Endothelial cell of umbilical vein (primary cell): ENCODE results near the gene RORB. TPM values are rescaled to one million over a fixed set of nuclear protein-coding genes. Genes with fewer than 3 reads are reported as not detected.

Source experiments
- BruUV-seq: library from RNA; stranded (reverse); fragments of 400-500 nt; replicated peaks from 2 replicates; lab custom pipeline; 2021; lab: Mats Ljungman, UMichigan
- CTCF ChIA-PET: fragments of 300-600, 350-600 bp; sonication (Branson Sonifier 250); formaldehyde crosslinking; loops from one replicate; lab custom pipeline; 2021; ENCODE audit warnings: antibody characterized with exemption, inconsistent platforms; lab: Charles Lee
- POLR2A ChIA-PET: fragments of 300-600, 350-600 bp; sonication (Branson Sonifier 250); formaldehyde crosslinking; loops from one replicate; lab custom pipeline; 2021; ENCODE audit warnings: antibody characterized with exemption, inconsistent platforms; lab: Charles Lee
- DNase-seq: peaks from one replicate; pipeline ENCODE4 v3.0.0-alpha.2; 2011; ENCODE audit warnings: low read depth, low spot score
- FAIRE-seq: peaks from 2 replicates; lab custom pipeline; 2011; peaks lifted over from hg19 to GRCh38; lab: Jason Lieb, UNC
- H2AFZ ChIP-seq: 2 replicates; pipeline ENCODE4 v1.6.0; 2012; ENCODE audit warnings: low read depth, low read length, control low read depth, inconsistent platforms
- H3K27ac ChIP-seq: 2 replicates; pipeline ENCODE4 v1.5.1; 2011; ENCODE audit warnings: low read depth, mild to moderate bottlenecking, control low read depth, low read length, moderate library complexity; ENCODE audit not compliant: insufficient read depth
- H3K27me3 ChIP-seq, 2 experiments: 2 replicates each; pipeline versions ENCODE4 v1.6.0 to v1.6.1; 2011; ENCODE audit warnings: low read length in 2 of 2, mixed read lengths in 1 of 2; ENCODE audit not compliant: control insufficient read depth in 2 of 2, insufficient read depth in 2 of 2
- H3K36me3 ChIP-seq, 2 experiments: 2 replicates in 1 of 2; 3 replicates in 1 of 2; pipeline ENCODE4 v1.5.1; 2011; ENCODE audit warnings: low read length in 2 of 2, mild to moderate bottlenecking in 1 of 2, moderate library complexity in 1 of 2; ENCODE audit not compliant: control insufficient read depth in 2 of 2, insufficient read depth in 2 of 2; ENCODE audit errors: extremely low read depth in 1 of 2
- H3K4me1 ChIP-seq: 3 replicates; pipeline ENCODE4 v1.5.1; 2011; ENCODE audit warnings: mild to moderate bottlenecking, low read length; ENCODE audit not compliant: control insufficient read depth, insufficient read depth; ENCODE audit errors: extremely low read depth
- H3K4me2 ChIP-seq: 2 replicates; pipeline ENCODE4 v1.6.1; 2011; ENCODE audit warnings: low read length, control low read depth, mixed read lengths; ENCODE audit not compliant: insufficient read depth
- H3K4me3 ChIP-seq, 3 experiments: fragments of 200-600 bp in 1 of 3; sonication (generic), shearing (Covaris generic) in 1 of 3; replicated peaks in 1 of 3; 2 replicates each; pipeline ENCODE4 v1.5.1; 2011 to 2016; ENCODE audit warnings: control low read depth in 3 of 3, low read length in 3 of 3, mild to moderate bottlenecking in 2 of 3, inconsistent platforms in 1 of 3, low read depth in 1 of 3, moderate library complexity in 1 of 3; ENCODE audit not compliant: insufficient read depth in 1 of 3
- H3K79me2 ChIP-seq: 2 replicates; pipeline ENCODE4 v1.6.0; 2012; ENCODE audit warnings: low read length, inconsistent platforms; ENCODE audit not compliant: control insufficient read depth, insufficient read depth
- H3K9ac ChIP-seq: replicated peaks from 2 replicates; pipeline ENCODE3; 2011; ENCODE audit warnings: low read length, control low read depth; ENCODE audit not compliant: insufficient read depth; ENCODE audit errors: extremely low read depth
- H3K9me1 ChIP-seq: replicated peaks from 3 replicates; pipeline ENCODE4 v1.6.0; 2011; ENCODE audit warnings: mild to moderate bottlenecking, low read length; ENCODE audit not compliant: control insufficient read depth, insufficient read depth; ENCODE audit errors: extremely low read depth
- H3K9me3 ChIP-seq: replicated peaks from 2 replicates; pipeline ENCODE4 v1.5.1; 2012; ENCODE audit warnings: low read length, inconsistent platforms; ENCODE audit not compliant: control insufficient read depth, insufficient read depth
- H4K20me1 ChIP-seq: replicated peaks from 2 replicates; pipeline ENCODE3; 2011; ENCODE audit warnings: mild to moderate bottlenecking, low read length; ENCODE audit not compliant: control insufficient read depth, insufficient read depth; ENCODE audit errors: extremely low read depth
- EZH2 ChIP-seq: IDR thresholded peaks from 2 replicates; pipeline ENCODE4 v1.6.1; 2012; ENCODE audit warnings: borderline replicate concordance, low read depth, mild to moderate bottlenecking, moderate library complexity, low read length, inconsistent platforms; ENCODE audit not compliant: severe bottlenecking
- FOS ChIP-seq: IDR thresholded peaks from 2 replicates; pipeline ENCODE4 v1.6.1; 2011; ENCODE audit warnings: mild to moderate bottlenecking, low read length, moderate library complexity, borderline replicate concordance; ENCODE audit not compliant: insufficient read depth
- GATA2 ChIP-seq: IDR thresholded peaks from 2 replicates; pipeline ENCODE4 v1.7.0; 2011; ENCODE audit warnings: low read depth, mild to moderate bottlenecking, moderate library complexity, mixed read lengths, low read length; ENCODE audit not compliant: insufficient read length, insufficient read depth
- JUN ChIP-seq: IDR thresholded peaks from 2 replicates; pipeline ENCODE4 v1.6.1; 2011; ENCODE audit warnings: borderline replicate concordance, low read depth; ENCODE audit not compliant: insufficient read length, insufficient read depth
- MYC ChIP-seq: IDR thresholded peaks from one replicate; pipeline ENCODE4 v1.6.1; 2011; ENCODE audit warnings: mild to moderate bottlenecking, low read depth, low read length
- POLR2A ChIP-seq: IDR thresholded peaks from 2 replicates; pipeline ENCODE4 v1.6.1; 2012; ENCODE audit warnings: low read depth, mild to moderate bottlenecking, control low read depth, low read length
- POLR2AphosphoS5 ChIP-seq: IDR thresholded peaks from 2 replicates; pipeline ENCODE4 v1.6.1; 2012; ENCODE audit warnings: low read depth, mild to moderate bottlenecking, control low read depth, low read length, moderate library complexity; ENCODE audit not compliant: insufficient read depth
- dilution Hi-C: fragments of 300-500 bp; cut with MboI; formaldehyde crosslinking; loops from one replicate; pipeline ENCODE4 v1.15.0; 2019; ENCODE audit warnings: low sequenced_read_pairs; ENCODE audit not compliant: extremely low pct_ligation_motif_present
- intact Hi-C: fragments of 100-400 bp; cut with micrococcal nuclease; formaldehyde crosslinking; loops from one replicate; pipeline ENCODE4 v1.10.0; 2022
- polyA plus RNA-seq, 4 experiments: library from polyadenylated mRNA; depleted of rRNA in 3 of 4; stranded (reverse) in 3 of 4; unstranded in 1 of 4; fragments of >200 nt; gene quantifications; 2 replicates each; pipeline versions ENCODE4 v1.2.1 to v1.2.3, GENCODE V29; 2011 to 2012; ENCODE audit warnings: missing spikeins in 1 of 4
- total RNA-seq: library from RNA; stranded (reverse); gene quantifications from 2 replicates; pipeline ENCODE4 v1.2.3, GENCODE V29; 2021
- TF ChIP-seq, protein P1 (sequence below), 2 donors: IDR thresholded peaks; 1 replicate in 1 of 2; 2 replicates in 1 of 2; pipeline ENCODE4 v1.5.1; 2011; ENCODE audit warnings: low read length in 2 of 2, mild to moderate bottlenecking in 2 of 2, moderate library complexity in 2 of 2, control low read depth in 1 of 2, inconsistent platforms in 1 of 2, low read depth in 1 of 2; ENCODE audit not compliant: insufficient read depth in 1 of 2; ENCODE audit errors: extremely low read depth in 1 of 2
- TF ChIP-seq, protein P2 (sequence below): IDR thresholded peaks from 2 replicates; pipeline ENCODE4 v1.6.1; 2011; ENCODE audit not compliant: insufficient read depth, insufficient read length

The RORB gene
- total and polyA plus RNA-seq, 2 donors (not counting 3 experiments of a cell fraction or from before 2014, with no cell fraction given), result not detected

DNA sequence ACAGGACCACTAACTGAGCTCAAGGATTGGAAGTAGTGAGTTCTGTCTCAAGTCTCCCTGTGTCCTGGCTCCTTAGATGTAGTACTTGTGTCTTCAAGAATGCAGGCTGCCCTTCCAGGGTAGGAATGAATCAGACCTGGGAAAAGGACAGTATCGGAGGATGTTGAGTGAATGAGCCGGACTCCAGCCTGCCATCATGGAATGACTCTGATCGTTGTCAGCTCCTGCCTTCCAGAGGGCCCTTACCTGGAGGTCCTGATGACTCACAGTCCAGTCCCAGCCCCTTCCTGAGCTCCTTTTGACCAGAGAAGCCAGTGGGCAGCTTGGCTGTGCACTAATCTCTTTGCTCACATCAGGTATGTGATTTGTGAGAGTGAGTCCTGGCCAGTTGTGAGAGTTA is 229.4 kb downstream of the RORB start:
- BruUV-seq, result no TSS peak
- no peak for FAIRE-seq
- Histone ChIP-seq H3K4me1 (no peaks in the 10 kb centered on the region), H4K20me1 (no peaks in the 10 kb centered on the region), H3K4me3 (no peak overlapping the region), H3K4me2 (no peak overlapping the region), H3K36me3 (no peaks in the 10 kb centered on the region), H3K9me1 (no peaks in the 10 kb centered on the region), H3K9ac (no peak overlapping the region), H2AFZ (no peak overlapping the region), H3K27me3 (peaks cover 0 to 15% of the 10 kb centered on the region in 2 experiments), H3K79me2 (no peaks in the 10 kb centered on the region), H3K27ac (no peak overlapping the region), H3K9me3 (no peaks in the 10 kb centered on the region)
- POLR2A ChIA-PET, result no interaction called here
- no peak for DNase-seq
- TF ChIP-seq, protein P1, sequence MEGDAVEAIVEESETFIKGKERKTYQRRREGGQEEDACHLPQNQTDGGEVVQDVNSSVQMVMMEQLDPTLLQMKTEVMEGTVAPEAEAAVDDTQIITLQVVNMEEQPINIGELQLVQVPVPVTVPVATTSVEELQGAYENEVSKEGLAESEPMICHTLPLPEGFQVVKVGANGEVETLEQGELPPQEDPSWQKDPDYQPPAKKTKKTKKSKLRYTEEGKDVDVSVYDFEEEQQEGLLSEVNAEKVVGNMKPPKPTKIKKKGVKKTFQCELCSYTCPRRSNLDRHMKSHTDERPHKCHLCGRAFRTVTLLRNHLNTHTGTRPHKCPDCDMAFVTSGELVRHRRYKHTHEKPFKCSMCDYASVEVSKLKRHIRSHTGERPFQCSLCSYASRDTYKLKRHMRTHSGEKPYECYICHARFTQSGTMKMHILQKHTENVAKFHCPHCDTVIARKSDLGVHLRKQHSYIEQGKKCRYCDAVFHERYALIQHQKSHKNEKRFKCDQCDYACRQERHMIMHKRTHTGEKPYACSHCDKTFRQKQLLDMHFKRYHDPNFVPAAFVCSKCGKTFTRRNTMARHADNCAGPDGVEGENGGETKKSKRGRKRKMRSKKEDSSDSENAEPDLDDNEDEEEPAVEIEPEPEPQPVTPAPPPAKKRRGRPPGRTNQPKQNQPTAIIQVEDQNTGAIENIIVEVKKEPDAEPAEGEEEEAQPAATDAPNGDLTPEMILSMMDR (IDR thresholded peaks at IDR 0.05; ENCODE audit: extremely low read depth in 1 of 2, insufficient read depth in 1 of 2, low read depth in 1 of 2, low read length in 2 of 2), result no peak
- no peak for TF ChIP-seq JUN
- TF ChIP-seq GATA2, result no peak
- TF ChIP-seq POLR2AphosphoS5, result no peak
- TF ChIP-seq MYC, result no peak
- TF ChIP-seq, protein P2, sequence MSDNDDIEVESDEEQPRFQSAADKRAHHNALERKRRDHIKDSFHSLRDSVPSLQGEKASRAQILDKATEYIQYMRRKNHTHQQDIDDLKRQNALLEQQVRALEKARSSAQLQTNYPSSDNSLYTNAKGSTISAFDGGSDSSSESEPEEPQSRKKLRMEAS, result no peak
- TF ChIP-seq POLR2A, result no peak
- TF ChIP-seq EZH2, result no peak
- no peak for TF ChIP-seq FOS
- CTCF ChIA-PET, result no interaction called here
- dilution Hi-C loops (no loop called here), intact Hi-C loops (no loop called here)
